SU-DHL-6 (cell line): ENCODE measurements around the gene TMEM190.

Source experiments
- EZH2phosphoT487 ChIP-seq: fragments of 200-600 bp; sonication (generic), shearing (Covaris generic); conservative IDR thresholded peaks from 2 replicates; pipeline ENCODE4 v1.6.1; 2018; ENCODE audit warnings: mild to moderate bottlenecking, antibody characterized with exemption, low read length, moderate library complexity, mixed read lengths
- TF ChIP-seq, protein P1 (sequence below): fragments of 200-600 bp; sonication (generic); IDR thresholded peaks from one replicate; pipeline ENCODE4 v1.5.1; 2017; ENCODE audit warnings: antibody characterized with exemption, mild to moderate bottlenecking, low read length, moderate library complexity; ENCODE audit not compliant: insufficient read depth, poor library complexity, severe bottlenecking

DNA sequence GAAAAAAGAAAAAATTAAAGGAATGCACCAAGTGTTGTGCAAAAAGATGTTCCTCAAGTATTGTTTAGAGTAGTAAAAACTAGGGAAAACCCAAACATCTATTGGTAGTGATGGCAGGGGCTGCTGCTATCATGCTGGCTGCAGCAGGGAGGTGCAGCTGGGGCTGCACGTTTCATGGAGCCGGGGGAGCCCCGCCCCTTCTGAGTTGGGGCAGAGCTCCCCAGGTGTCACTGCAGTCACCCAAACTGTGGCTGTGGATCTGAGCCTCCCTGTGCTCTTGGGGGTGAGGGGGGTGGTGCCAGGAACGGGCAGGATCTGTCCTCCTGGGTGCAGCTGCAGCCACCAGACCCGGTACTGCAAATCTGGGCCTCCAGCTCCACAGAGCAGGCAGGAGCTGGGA, 42.5 kb downstream of the TMEM190 start:
- TF ChIP-seq, protein P1, sequence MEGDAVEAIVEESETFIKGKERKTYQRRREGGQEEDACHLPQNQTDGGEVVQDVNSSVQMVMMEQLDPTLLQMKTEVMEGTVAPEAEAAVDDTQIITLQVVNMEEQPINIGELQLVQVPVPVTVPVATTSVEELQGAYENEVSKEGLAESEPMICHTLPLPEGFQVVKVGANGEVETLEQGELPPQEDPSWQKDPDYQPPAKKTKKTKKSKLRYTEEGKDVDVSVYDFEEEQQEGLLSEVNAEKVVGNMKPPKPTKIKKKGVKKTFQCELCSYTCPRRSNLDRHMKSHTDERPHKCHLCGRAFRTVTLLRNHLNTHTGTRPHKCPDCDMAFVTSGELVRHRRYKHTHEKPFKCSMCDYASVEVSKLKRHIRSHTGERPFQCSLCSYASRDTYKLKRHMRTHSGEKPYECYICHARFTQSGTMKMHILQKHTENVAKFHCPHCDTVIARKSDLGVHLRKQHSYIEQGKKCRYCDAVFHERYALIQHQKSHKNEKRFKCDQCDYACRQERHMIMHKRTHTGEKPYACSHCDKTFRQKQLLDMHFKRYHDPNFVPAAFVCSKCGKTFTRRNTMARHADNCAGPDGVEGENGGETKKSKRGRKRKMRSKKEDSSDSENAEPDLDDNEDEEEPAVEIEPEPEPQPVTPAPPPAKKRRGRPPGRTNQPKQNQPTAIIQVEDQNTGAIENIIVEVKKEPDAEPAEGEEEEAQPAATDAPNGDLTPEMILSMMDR = no peak
- no peak for TF ChIP-seq EZH2phosphoT487
